Measurements from ENCODE around the gene CCDC69. TPM values are rescaled to one million over a fixed set of nuclear protein-coding genes. Genes with fewer than 3 reads are reported as not detected.

CCDC69 gene
- total RNA-seq, 4 donors from 2014 or later = 189 to 307 (median 243) TPM

DNA sequence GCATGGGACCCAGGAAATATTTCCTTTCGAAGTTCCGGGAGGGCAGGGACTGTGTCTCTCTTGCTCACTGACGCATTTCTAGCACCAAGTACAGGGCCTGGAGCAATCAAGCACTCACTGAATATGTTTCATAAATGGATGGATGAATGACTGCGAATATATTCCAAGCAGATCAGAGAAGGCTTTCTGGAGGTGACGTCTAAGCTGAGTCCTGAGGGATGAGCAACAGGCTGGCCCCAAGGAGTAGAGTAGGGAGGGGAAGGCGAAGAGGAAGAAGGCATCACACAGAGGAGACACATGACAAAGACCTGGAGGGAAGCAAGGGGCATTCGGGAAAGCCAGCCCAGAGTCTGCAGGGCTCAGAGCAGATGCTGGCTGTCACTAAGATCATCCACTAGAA is 80.2 kb downstream of the CCDC69 start:
- TF ChIP-seq, protein P1, sequence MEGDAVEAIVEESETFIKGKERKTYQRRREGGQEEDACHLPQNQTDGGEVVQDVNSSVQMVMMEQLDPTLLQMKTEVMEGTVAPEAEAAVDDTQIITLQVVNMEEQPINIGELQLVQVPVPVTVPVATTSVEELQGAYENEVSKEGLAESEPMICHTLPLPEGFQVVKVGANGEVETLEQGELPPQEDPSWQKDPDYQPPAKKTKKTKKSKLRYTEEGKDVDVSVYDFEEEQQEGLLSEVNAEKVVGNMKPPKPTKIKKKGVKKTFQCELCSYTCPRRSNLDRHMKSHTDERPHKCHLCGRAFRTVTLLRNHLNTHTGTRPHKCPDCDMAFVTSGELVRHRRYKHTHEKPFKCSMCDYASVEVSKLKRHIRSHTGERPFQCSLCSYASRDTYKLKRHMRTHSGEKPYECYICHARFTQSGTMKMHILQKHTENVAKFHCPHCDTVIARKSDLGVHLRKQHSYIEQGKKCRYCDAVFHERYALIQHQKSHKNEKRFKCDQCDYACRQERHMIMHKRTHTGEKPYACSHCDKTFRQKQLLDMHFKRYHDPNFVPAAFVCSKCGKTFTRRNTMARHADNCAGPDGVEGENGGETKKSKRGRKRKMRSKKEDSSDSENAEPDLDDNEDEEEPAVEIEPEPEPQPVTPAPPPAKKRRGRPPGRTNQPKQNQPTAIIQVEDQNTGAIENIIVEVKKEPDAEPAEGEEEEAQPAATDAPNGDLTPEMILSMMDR (IDR thresholded peaks at IDR 0.05; ENCODE audit: low read depth) = no peak

DNA sequence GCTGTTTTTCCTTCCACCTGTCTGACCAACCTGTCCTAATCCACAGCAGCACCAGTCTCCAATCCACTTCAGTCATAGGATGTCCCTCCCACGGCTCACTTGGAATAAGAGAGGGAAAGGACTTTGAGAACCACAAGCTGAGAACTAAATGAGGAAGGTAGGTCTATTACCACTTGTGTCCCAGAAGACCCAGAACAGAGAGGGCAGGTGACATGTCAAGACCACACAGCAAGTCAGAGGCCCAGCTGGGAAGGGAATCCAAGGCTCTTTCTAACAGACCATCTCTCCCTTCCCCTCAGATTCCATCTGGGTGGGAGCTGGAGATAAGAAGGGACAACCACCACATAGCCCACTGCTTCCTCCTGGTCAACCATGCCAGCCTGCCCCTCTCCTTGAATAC is 81.0 kb downstream of the CCDC69 start:
- TF ChIP-seq, protein P1 (IDR thresholded peaks at IDR 0.05; ENCODE audit: low read depth) = no peak

DNA sequence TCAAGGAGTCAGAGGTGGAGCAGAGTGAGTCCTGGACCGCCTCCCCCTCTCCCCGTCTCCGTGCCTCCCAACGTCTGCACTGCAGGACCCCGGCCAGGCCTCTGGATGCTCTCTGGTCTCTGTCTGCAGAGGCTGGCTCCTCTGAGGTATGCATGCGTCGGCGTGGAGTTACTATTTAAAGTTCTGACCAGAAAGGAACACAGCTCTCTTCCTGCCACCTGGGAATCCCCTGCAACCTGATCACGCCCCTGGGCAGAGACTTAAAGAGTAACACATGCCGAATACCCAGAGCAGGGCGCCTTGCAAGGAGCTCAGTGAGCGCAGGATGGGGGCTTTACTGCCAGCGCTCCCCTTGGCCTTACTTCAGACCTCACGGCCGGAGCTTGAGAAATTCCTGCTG is 82.4 kb downstream of the CCDC69 start:
- TF ChIP-seq, protein P1 (IDR thresholded peaks at IDR 0.05; ENCODE audit: low read depth) = no peak

DNA sequence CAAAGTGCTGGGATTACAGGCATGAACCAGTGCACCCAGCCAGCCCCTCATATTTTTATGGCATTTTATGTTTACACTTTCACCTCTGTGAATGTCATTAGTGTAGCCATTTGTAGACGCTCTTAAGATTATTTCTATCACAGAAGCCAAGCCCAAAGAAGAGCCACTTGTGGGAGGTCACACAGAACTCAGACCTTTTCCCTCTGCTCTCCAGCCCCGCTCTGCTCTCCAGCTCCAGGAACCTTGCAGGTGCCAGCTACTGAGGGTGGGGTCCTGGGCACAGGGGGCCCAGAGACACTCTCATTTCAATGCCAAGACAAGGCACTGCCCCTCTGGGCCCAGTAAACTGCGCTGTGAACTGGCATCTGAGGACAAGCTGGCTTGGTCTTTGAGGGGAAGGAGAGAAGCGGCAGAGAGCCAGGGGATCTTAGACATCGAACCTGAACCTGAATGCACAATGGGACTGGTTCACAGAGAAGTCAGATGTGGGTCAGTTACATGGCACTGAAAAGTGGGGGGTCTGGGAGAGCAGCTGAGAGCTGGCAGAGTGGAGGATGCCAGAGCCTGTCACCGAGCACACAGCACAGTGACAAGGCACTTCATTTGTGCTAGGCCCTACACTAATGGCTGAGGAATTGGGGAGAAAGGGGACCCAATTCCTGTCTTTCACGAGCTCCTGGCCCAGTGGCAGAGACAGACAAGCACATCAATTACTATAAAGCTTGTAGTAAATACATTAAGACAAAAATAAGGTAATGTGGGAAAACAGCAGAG is 83.0 kb downstream of the CCDC69 start:
- TF ChIP-seq, protein P1 (IDR thresholded peaks at IDR 0.05; ENCODE audit: low read depth) = no peak

DNA sequence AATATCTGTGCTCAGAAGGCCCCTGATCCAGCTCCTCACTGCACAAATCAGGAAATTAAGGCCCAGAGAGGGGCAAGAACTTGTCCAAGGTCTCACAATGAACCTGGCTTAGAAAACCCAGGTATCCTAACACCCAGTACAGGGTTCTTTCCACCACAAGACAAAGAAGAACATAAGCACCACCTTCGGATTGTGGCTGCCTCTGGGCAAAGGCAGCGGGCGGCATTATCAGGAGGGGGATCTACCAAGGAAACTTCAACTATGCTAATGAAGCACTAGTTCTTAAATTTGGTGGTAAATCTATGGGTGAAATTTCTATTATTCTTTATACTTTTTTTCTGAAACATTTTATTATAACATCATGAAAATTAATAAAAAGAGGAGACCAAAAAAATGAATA is 84.2 kb downstream of the CCDC69 start:
- TF ChIP-seq, protein P1 (IDR thresholded peaks at IDR 0.05; ENCODE audit: low read depth) = no peak

DNA sequence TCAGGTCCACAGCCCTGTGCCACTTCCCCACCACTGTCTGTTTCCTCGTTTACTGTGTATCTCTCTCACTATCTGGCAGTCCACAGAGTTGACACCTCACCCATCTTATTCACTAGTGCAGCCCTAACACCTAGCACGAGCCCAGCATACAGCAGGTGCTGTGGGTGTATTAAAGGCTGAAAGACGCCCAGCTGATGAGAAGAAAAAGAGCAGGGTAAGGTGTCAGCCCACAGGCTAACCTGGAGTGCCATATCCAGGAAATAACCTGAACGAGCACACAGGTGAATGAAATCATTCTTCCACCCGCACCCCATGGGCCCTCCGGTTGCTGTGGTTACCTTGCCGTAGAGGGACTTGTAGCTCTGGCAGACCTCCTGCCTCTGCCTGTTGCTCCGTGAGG is 84.9 kb downstream of the CCDC69 start:
- TF ChIP-seq, protein P1 (IDR thresholded peaks at IDR 0.05; ENCODE audit: low read depth) = no peak

DNA sequence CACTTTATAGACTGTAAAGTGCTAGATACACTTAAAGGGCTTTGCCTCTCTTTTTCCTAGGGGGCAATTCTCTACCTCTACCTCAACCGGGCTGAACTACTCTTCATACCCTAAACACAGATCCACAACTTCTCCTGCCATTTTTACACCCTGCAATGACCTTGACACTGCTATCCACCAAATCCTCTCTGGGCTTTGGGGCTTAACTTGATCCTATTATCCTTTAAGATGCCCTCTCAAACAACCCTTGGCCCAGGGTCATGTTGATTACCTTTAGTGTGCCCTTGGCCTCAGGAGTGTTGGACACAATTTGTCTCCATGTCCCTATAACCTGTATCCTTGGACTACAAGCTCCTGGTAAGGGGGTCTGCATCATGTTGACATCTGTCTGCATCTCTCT is 85.8 kb downstream of the CCDC69 start:
- TF ChIP-seq, protein P1 (IDR thresholded peaks at IDR 0.05; ENCODE audit: low read depth) = no peak

Data from subcutaneous adipose tissue (tissue), 4 donors.